ENCODE measurements around the gene TMEM259. TPM values are rescaled to one million over a fixed set of nuclear protein-coding genes. Genes with fewer than 3 reads are reported as not detected.
"Not testable (repeated sequence)": the region's sequence is repeated elsewhere in the genome, so short reads cannot be mapped to it uniquely, and the experiment has no call there.

TMEM259 gene
- total and polyA plus RNA-seq, 7 experiments from 2014 or later: 40.7 to 347 (median 302) TPM

DNA sequence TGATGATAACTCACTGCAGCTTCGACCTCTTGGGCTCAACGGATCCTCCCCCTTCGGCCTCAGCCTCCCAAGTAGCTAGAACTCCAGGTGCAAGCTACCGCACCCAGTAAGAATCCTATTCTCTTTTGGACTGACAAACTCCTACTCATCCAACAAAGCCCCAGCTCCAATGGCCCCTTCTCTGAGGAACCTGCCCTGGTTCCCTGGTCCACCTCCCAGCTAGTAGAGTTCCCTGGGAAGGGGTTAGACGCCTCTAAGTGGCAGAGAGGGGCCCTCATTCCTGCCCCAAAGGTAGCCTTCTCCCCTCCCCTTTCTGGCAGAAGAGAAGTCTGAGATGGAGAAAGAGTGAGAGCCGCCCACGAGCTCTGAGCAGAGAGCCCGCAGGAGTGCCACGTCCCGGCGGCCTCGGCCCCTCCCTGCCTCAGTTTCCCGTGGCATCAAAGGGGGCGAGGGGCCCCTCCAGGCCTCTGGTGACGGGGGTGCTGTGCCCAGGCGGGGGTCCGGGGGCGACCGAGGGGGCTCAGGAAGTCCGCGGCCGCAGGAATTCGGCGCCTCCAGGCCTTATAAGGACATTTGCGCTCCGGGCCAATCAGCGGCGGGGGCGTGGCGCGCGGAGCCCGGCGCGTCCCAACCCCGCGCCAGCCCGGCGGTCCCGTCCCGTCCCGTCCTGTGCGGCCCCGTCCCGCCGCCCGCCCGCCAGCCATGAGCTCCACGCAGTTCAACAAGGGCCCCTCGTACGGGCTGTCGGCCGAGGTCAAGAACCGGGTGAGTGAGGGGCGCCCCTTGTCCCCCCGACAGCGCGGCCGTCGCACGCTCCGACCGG lies 5.2 kb upstream of the TMEM259 start, which contains the start of gene CNN2:
Gene CNN2, plus strand, starts transcription at position 649 of the 823 bp plus-strand sequence. Its CDS starts 54 bp downstream, at position 703.
- peak in 8 of 9 donors; percentile 49 to 85 (median 58) for DNase-seq
- H3K9me3 ChIP-seq (ENCODE audit: control insufficient read depth in 2 of 3, low read length in 3 of 3): no peaks in the 10 kb centered on the region
- peak within 1 kb of the TSS; percentile 93 to 99 (median 97) for H3K4me3 Mint-ChIP-seq
- peak; percentile 49 for ATAC-seq
- H3K4me1 ChIP-seq (ENCODE audit: control insufficient read depth in 2 of 2, insufficient read depth in 2 of 2, low read length in 2 of 2): peaks cover 21 to 31% of the 10 kb centered on the region in 2 donors
- POLR2A ChIA-PET: interaction anchor here (0.6 to 18.2 kb wide), 16 partner anchors 10 to 243 kb away, joined by 3 to 495 read pairs (median 4); partner anchors contain the start of genes ABCA7, ARHGAP45, CIRBP and WDR18
- peaks cover 0 to 7% (median 0%) of the 10 kb centered on the region in 5 donors for H3K27me3 Mint-ChIP-seq
- peaks cover 0 to 16% (median 7%) of the 10 kb centered on the region in 3 experiments for H3K36me3 ChIP-seq (ENCODE audit: control insufficient read depth in 2 of 3, insufficient read depth in 3 of 3, low read length in 3 of 3)
- peaks cover 0 to 11% (median 0%) of the 10 kb centered on the region in 11 donors for H3K9me3 Mint-ChIP-seq
- CTCF ChIA-PET: interaction anchor here (1.2 to 1.4 kb wide), 2 partner anchors 12 to 14 kb away, joined by 5 to 6 read pairs; partner anchors contain the start of gene ABCA7
- H3K27me3 ChIP-seq (ENCODE audit: control insufficient read depth in 2 of 2, insufficient read depth in 2 of 2, low read length in 2 of 2): no peaks in the 10 kb centered on the region
- H3K4me1 Mint-ChIP-seq: peaks cover 0 to 43% (median 26%) of the 10 kb centered on the region in 7 donors
- H3K4me3 ChIP-seq (ENCODE audit: low read length): peak within 1 kb of the TSS; percentile 99
- peak within 1 kb of the TSS; percentile 88 to 98 (median 94) for H3K27ac Mint-ChIP-seq
- peaks cover 0 to 11% (median 9%) of the 10 kb centered on the region in 5 donors for H3K36me3 Mint-ChIP-seq
- intact Hi-C loops (cut with micrococcal nuclease): loop anchor here (5.0 to 10.0 kb wide), 2 partner anchors 41 to 379 kb away; partner anchors contain the start of genes ARHGAP45 (in 1 of the 2), DAZAP1 (in 1 of the 2) and GAMT (in 1 of the 2)
- H3K27ac ChIP-seq (ENCODE audit: low read depth, low read length): peak within 1 kb of the TSS; percentile 85

DNA sequence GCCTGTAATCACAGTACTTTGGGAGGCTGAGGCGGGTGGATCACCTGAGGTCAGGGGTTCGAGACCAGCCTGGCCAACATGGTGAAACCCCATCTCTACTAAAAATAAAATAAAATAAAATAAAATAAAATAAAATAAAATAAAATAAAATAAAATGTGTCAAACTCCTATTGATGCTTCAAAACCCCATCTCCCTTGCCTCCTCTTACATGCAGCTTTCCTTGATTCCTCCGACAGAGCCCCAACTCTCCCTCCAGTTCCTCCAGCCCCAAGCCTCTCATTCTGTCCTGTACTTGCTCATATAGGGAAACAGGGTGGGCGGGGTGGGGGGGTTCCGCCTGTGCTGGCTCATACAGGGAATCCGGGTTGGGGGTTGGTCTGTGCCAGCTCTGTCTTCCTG lies 4.2 kb upstream of the TMEM259 start:
- H3K27ac ChIP-seq (ENCODE audit: low read depth, low read length); DNase-seq; H3K27me3 ChIP-seq (ENCODE audit: control insufficient read depth in 2 of 2, insufficient read depth in 2 of 2, low read length in 2 of 2); ATAC-seq; H3K36me3 Mint-ChIP-seq; H3K27me3 Mint-ChIP-seq; H3K4me3 ChIP-seq (ENCODE audit: low read length); H3K9me3 ChIP-seq (ENCODE audit: control insufficient read depth in 2 of 3, low read length in 3 of 3): not testable (repeated sequence)
- peaks cover 0 to 11% (median 0%) of the 10 kb centered on the region in 11 donors for H3K9me3 Mint-ChIP-seq
- peak overlapping the region in 6 of 10 donors; percentile 19 to 63 (median 37) for H3K4me3 Mint-ChIP-seq
- peaks cover 0 to 16% (median 6%) of the 10 kb centered on the region in 3 experiments for H3K36me3 ChIP-seq (ENCODE audit: control insufficient read depth in 2 of 3, insufficient read depth in 3 of 3, low read length in 3 of 3)
- peaks cover 14 to 24% of the 10 kb centered on the region in 2 donors for H3K4me1 ChIP-seq (ENCODE audit: control insufficient read depth in 2 of 2, insufficient read depth in 2 of 2, low read length in 2 of 2)
- H3K27ac Mint-ChIP-seq: peak overlapping the region in 4 of 9 donors; percentile 34 to 77 (median 52)
- CTCF ChIA-PET: interaction anchor here (1.4 kb wide), 1 partner anchor 15 kb away, joined by 5 read pairs; the partner anchor contains the start of gene ABCA7
- POLR2A ChIA-PET: interaction anchor here (0.6 to 18.2 kb wide), 6 partner anchors 9 to 179 kb away, joined by 4 to 495 read pairs (median 91); partner anchors contain the start of genes ABCA7 and ARHGAP45
- intact Hi-C loops (cut with micrococcal nuclease): loop anchor here (5.0 to 10.0 kb wide), 2 partner anchors 42 to 380 kb away; partner anchors contain the start of genes ARHGAP45 (in 1 of the 2), DAZAP1 (in 1 of the 2) and GAMT (in 1 of the 2)
- peaks cover 0 to 34% (median 17%) of the 10 kb centered on the region in 7 donors for H3K4me1 Mint-ChIP-seq

DNA sequence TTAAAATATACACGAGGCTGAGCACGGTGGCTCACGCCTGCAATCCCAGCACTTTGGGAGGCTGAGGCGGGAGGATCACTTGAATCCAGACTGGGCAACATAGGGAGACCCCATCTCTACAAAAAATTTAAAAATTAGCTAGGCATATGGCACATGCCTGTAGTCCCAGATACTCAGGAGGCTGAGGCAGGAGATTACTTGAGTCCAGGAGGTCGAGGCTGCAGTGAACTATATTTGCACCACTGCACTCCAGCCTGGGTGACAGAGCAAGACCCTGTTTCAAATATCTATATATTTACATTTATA lies 2.9 kb upstream of the TMEM259 start:
- H3K27me3 Mint-ChIP-seq; CTCF ChIA-PET; H3K9me3 Mint-ChIP-seq; H3K9me3 ChIP-seq (ENCODE audit: control insufficient read depth in 2 of 3, low read length in 3 of 3); H3K27me3 ChIP-seq (ENCODE audit: control insufficient read depth in 2 of 2, insufficient read depth in 2 of 2, low read length in 2 of 2); ATAC-seq; H3K27ac ChIP-seq (ENCODE audit: low read depth, low read length); DNase-seq; H3K4me3 ChIP-seq (ENCODE audit: low read length); H3K36me3 Mint-ChIP-seq: not testable (repeated sequence)
- Mint-ChIP-seq H3K4me3 (peak overlapping the region in 3 of 10 donors; percentile 6 to 69 (median 10)), H3K27ac (peak overlapping the region in 3 of 9 donors; percentile 42 to 71 (median 51)), H3K4me1 (peaks cover 0 to 35% (median 23%) of the 10 kb centered on the region in 7 donors)
- peaks cover 6 to 24% of the 10 kb centered on the region in 2 donors for H3K4me1 ChIP-seq (ENCODE audit: control insufficient read depth in 2 of 2, insufficient read depth in 2 of 2, low read length in 2 of 2)
- peaks cover 0 to 16% (median 2%) of the 10 kb centered on the region in 3 experiments for H3K36me3 ChIP-seq (ENCODE audit: control insufficient read depth in 2 of 3, insufficient read depth in 3 of 3, low read length in 3 of 3)
- intact Hi-C loops (cut with micrococcal nuclease): loop anchor here (5.0 to 10.0 kb wide), 3 partner anchors 168 to 381 kb away; partner anchors contain the start of genes ATP5F1D (in 1 of the 2), DAZAP1 (in 1 of the 2) and GAMT (in 1 of the 2)
- POLR2A ChIA-PET: interaction anchor here (10.2 to 18.2 kb wide), 3 partner anchors 16 to 56 kb away, joined by 174 to 495 read pairs (median 342); partner anchors contain the start of genes ABCA7 and ARHGAP45

DNA sequence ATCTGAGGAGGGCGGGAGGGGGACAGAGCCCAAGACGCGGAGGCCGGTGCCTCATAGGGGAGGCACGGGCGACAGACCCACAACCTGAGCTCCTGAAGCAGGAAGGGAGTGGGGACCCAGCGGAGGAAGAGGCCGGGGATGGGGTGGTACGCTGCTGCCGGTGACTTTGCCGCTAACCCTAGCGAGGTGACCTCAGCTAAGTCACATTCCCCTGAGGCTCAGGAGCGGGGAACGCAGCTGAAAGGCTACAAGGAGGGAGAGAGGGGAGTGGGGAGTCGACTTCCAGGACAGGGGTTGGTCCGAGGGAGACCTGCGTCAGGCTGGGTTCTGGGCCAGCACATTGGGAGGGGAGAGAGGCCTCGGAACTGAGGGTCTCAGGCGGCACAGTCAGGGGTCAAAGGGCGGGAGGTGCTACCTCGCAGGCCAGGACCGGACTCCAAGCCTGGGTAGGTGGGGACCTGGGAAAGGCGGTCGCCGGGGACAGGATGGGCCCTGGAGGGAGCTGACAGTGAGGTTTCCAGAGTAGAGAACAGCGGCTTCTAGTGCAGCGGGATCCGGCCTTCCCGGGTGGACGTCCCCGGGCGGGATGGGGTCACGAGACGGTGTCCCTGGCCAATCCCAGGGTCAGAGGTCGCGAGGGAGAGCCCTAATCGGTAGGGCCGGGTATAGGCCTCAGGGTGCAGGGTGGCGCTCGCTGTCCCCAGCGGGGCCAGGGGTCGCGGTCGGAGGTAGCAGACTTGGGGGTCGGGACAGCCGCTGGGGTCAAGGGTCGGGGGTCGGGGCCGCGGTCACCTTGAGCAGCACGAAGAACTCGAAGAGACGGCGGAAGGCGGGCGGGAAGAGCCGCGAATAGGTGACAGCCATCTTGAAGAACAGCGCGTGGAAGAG lies 699 bp downstream of the TMEM259 start:
- Mint-ChIP-seq H3K27me3 (peaks cover 0 to 7% (median 0%) of the 10 kb centered on the region in 5 donors), H3K27ac (peak overlapping the region; percentile 81 to 100 (median 92)), H3K4me1 (peaks cover 9 to 50% (median 31%) of the 10 kb centered on the region in 7 donors), H3K36me3 (peaks cover 0 to 6% (median 0%) of the 10 kb centered on the region in 5 donors), H3K4me3 (peak overlapping the region; percentile 85 to 98 (median 90)), H3K9me3 (peaks cover 0 to 9% (median 0%) of the 10 kb centered on the region in 11 donors)
- Histone ChIP-seq H3K27me3 (ENCODE audit: control insufficient read depth in 2 of 2, insufficient read depth in 2 of 2, low read length in 2 of 2) (no peaks in the 10 kb centered on the region), H3K4me3 (ENCODE audit: low read length) (peak overlapping the region; percentile 79), H3K27ac (ENCODE audit: low read depth, low read length) (peak overlapping the region; percentile 91), H3K9me3 (ENCODE audit: control insufficient read depth in 2 of 3, low read length in 3 of 3) (no peaks in the 10 kb centered on the region), H3K4me1 (ENCODE audit: control insufficient read depth in 2 of 2, insufficient read depth in 2 of 2, low read length in 2 of 2) (peaks cover 26 to 46% of the 10 kb centered on the region in 2 donors), H3K36me3 (ENCODE audit: control insufficient read depth in 2 of 3, insufficient read depth in 3 of 3, low read length in 3 of 3) (peaks cover 0 to 7% (median 0%) of the 10 kb centered on the region in 3 experiments)
- ATAC-seq (no peak), DNase-seq (no peak)
- intact Hi-C loops (cut with micrococcal nuclease): loop anchor here (2.0 to 10.0 kb wide), 4 partner anchors 172 to 385 kb away; partner anchors contain the start of genes ATP5F1D (in 1 of the 2), DAZAP1 (in 1 of the 2), FAM174C (in 1 of the 2) and GAMT (in 1 of the 2)
- CTCF ChIA-PET: interaction anchor here (0.5 to 1.2 kb wide), 5 partner anchors 15 to 110 kb away, joined by 3 to 4 read pairs (median 4); no protein-coding TSS in a partner anchor
- POLR2A ChIA-PET: interaction anchor here (0.6 to 18.2 kb wide), 16 partner anchors 10 to 490 kb away, joined by 3 to 495 read pairs (median 4); partner anchors contain the start of genes ABCA7, ARHGAP45, CIRBP and FAM174C

DNA sequence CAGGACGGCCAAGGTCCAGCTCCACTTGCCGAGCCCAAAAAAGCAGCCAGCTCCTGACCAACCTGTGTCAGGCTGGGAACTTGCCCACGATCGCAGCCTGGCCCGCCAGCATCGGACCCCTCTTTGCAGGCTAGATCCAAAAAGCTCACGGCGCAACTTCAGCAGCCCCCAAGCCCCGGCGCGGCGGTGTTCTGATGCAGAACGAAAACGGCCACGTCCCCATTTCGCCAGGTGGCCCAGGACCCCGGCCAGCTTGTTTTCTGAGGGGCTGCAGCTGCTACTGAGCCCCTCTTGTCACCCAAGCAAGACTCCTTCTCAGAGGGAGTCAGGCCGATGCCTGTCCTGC lies 1.3 kb downstream of the TMEM259 start:
- Histone ChIP-seq H3K27me3 (ENCODE audit: control insufficient read depth in 2 of 2, insufficient read depth in 2 of 2, low read length in 2 of 2) (no peaks in the 10 kb centered on the region), H3K4me3 (ENCODE audit: low read length) (peak overlapping the region; percentile 79), H3K27ac (ENCODE audit: low read depth, low read length) (peak overlapping the region; percentile 91), H3K4me1 (ENCODE audit: control insufficient read depth in 2 of 2, insufficient read depth in 2 of 2, low read length in 2 of 2) (peaks cover 26 to 46% of the 10 kb centered on the region in 2 donors), H3K36me3 (ENCODE audit: control insufficient read depth in 2 of 3, insufficient read depth in 3 of 3, low read length in 3 of 3) (peaks cover 0 to 14% (median 0%) of the 10 kb centered on the region in 3 experiments), H3K9me3 (ENCODE audit: control insufficient read depth in 2 of 3, low read length in 3 of 3) (no peaks in the 10 kb centered on the region)
- Mint-ChIP-seq H3K27ac (peak overlapping the region; percentile 9 to 100 (median 92)), H3K27me3 (peaks cover 0 to 7% (median 0%) of the 10 kb centered on the region in 5 donors), H3K36me3 (peaks cover 0 to 6% (median 0%) of the 10 kb centered on the region in 5 donors), H3K9me3 (peaks cover 0 to 9% (median 0%) of the 10 kb centered on the region in 11 donors), H3K4me1 (peaks cover 9 to 50% (median 31%) of the 10 kb centered on the region in 7 donors), H3K4me3 (peak overlapping the region; percentile 85 to 98 (median 90))
- ChIA-PET POLR2A (interaction anchor here (0.6 to 18.2 kb wide), 16 partner anchors 11 to 489 kb away, joined by 3 to 495 read pairs (median 4); partner anchors contain the start of genes ABCA7, ARHGAP45, CIRBP and FAM174C), CTCF (interaction anchor here (0.6 to 1.2 kb wide), 4 partner anchors 15 to 109 kb away, joined by 3 to 4 read pairs (median 4); no protein-coding TSS in a partner anchor)
- ATAC-seq: no peak
- intact Hi-C loops (cut with micrococcal nuclease): no loop called here
- DNase-seq: no peak

All from naive thymus-derived CD4-positive, alpha-beta T cell (primary cell).